ENCODE results near the gene PEX7. TPM values are rescaled to one million over a fixed set of nuclear protein-coding genes. Genes with fewer than 3 reads are reported as not detected.
"Not testable (repeated sequence)": the region's sequence is repeated elsewhere in the genome, so short reads cannot be mapped to it uniquely, and the experiment has no call there.

PEX7 gene
- total and polyA plus RNA-seq, 10 of the 15 experiments (the other 5 are each of a cell fraction or from before 2014, with no cell fraction given): 0.58 to 12.4 (median 8.8) TPM

DNA sequence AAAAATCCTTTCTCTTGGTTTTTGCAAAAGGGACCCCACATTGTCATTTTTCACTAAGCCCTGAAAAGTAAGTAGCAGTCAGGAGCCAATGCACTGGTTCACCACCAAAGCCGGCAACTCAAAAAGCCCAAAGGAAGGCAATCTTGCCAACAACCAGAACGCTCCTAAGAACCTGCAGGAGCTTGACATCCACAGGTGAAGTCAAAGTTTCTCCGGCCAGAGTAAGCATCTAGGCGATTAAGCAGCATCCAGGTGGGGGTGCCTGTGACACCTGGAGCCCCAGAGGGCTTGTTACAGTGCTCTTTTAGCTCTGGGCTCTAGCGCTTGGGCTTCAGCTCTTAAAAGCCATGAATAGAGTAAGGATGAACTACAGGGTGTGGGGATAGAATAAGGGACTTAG, 135.8 kb downstream of the PEX7 start (continued):
- no peak for TF ChIP-seq SMAD1 (IDR thresholded peaks at IDR 0.05; ENCODE audit: low read depth, partially characterized antibody)
- TF ChIP-seq IKZF1 (conservative IDR thresholded peaks at IDR 0.05): no peak
- no peak for TF ChIP-seq KLF5 (IDR thresholded peaks at IDR 0.05; ENCODE audit: partially characterized antibody)
- TF ChIP-seq ZNF622 (IDR thresholded peaks at IDR 0.05): no peak

DNA sequence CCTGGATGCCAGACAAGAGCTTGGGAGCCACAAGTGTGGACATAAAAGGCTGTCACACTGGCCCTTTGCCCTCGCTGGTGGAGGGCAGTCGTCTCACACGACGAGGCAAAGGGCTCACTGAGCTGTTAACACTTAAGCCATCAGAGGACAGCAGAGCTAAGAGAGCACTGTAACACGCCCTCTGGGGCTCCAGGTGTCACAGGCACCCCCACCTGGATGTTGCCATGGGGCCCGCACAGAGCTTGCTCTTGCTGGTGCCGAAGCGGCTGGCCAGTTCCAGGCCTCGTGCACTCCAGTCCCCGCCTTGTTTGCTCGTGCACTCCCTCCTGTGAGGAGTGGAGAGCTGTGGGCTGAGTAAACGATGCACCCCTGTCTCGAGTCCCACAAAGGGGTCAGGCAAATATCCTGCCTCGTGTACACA, 137.1 kb downstream of the PEX7 start:
- SMC1A ChIA-PET (ENCODE audit: uncharacterized antibody, unreplicated experiment): no interaction called here
- Histone ChIP-seq H3K36me3 (ENCODE audit: control insufficient read depth in 2 of 2, insufficient read depth in 2 of 2, low read length in 1 of 2) (no peaks in the 10 kb centered on the region), H4K20me1 (ENCODE audit: control insufficient read depth, insufficient read depth) (no peaks in the 10 kb centered on the region), H3K4me3 (no peak overlapping the region), H3K4me2 (ENCODE audit: control insufficient read depth, insufficient read depth) (no peak overlapping the region), H3K79me2 (ENCODE audit: control insufficient read depth, insufficient read depth, low read length) (no peaks in the 10 kb centered on the region), H3K27ac (ENCODE audit: control insufficient read depth, insufficient read depth) (no peak overlapping the region), H3K27me3 (replicated peaks in 1 of 2; ENCODE audit: control insufficient read depth in 2 of 2, insufficient read depth in 2 of 2, low read length in 1 of 2) (no peaks in the 10 kb centered on the region; a peak in 1 of 4 replicates), H3K9ac (ENCODE audit: control insufficient read depth, insufficient read depth, low read length) (no peak overlapping the region), H3K9me3 (replicated peaks; ENCODE audit: control insufficient read depth, insufficient read depth, low read length) (no peaks in the 10 kb centered on the region), H3K4me1 (ENCODE audit: control insufficient read depth, insufficient read depth, low read length) (peaks cover 4% of the 10 kb centered on the region; the same call in 1 of the 2 replicates), H2AFZ (ENCODE audit: control insufficient read depth, low read depth, low read length) (no peak overlapping the region)
- 43% methylated on average over 14 of the region's 14 CpGs for WGBS (ENCODE audit: insufficient coverage, insufficient replicate concordance, low lambda C conversion rate, missing lambda C conversion rate)
- RAD21 ChIA-PET (ENCODE audit: unreplicated experiment): no interaction called here
- FAIRE-seq: no peak
- no TSS peak for BruUV-seq (replicated peaks)
- TF ChIP-seq SREBF1 (IDR thresholded peaks at IDR 0.05; ENCODE audit: low read length): no peak
- no peak for TF ChIP-seq ZNF207 (IDR thresholded peaks at IDR 0.05; ENCODE audit: borderline replicate concordance)
- TF ChIP-seq EGR1 (IDR thresholded peaks at IDR 0.05; ENCODE audit: borderline replicate concordance in 1 of 2, low read depth in 2 of 2, low read length in 2 of 2): no peak
- TF ChIP-seq, protein P1, sequence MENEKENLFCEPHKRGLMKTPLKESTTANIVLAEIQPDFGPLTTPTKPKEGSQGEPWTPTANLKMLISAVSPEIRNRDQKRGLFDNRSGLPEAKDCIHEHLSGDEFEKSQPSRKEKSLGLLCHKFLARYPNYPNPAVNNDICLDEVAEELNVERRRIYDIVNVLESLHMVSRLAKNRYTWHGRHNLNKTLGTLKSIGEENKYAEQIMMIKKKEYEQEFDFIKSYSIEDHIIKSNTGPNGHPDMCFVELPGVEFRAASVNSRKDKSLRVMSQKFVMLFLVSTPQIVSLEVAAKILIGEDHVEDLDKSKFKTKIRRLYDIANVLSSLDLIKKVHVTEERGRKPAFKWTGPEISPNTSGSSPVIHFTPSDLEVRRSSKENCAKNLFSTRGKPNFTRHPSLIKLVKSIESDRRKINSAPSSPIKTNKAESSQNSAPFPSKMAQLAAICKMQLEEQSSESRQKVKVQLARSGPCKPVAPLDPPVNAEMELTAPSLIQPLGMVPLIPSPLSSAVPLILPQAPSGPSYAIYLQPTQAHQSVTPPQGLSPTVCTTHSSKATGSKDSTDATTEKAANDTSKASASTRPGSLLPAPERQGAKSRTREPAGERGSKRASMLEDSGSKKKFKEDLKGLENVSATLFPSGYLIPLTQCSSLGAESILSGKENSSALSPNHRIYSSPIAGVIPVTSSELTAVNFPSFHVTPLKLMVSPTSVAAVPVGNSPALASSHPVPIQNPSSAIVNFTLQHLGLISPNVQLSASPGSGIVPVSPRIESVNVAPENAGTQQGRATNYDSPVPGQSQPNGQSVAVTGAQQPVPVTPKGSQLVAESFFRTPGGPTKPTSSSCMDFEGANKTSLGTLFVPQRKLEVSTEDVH (IDR thresholded peaks at IDR 0.05; ENCODE audit: low read depth, partially characterized antibody): no peak
- no peak for TF ChIP-seq IRF4 (IDR thresholded peaks at IDR 0.05; ENCODE audit: low read depth, low read length)
- in situ Hi-C loops (cut with MboI): no loop called here
- CTCF ChIA-PET: interaction anchor here (0.6 to 1.6 kb wide), 4 partner anchors 10 to 118 kb away, joined by 3 to 4 read pairs (median 3); no protein-coding TSS in a partner anchor
- POLR2A ChIA-PET: no interaction called here
- intact Hi-C loops (cut with micrococcal nuclease; ENCODE audit: unreplicated experiment): no loop called here
- DNase-seq (ENCODE audit: low read depth, low spot score): no peak
- ATAC-seq: no peak

DNA sequence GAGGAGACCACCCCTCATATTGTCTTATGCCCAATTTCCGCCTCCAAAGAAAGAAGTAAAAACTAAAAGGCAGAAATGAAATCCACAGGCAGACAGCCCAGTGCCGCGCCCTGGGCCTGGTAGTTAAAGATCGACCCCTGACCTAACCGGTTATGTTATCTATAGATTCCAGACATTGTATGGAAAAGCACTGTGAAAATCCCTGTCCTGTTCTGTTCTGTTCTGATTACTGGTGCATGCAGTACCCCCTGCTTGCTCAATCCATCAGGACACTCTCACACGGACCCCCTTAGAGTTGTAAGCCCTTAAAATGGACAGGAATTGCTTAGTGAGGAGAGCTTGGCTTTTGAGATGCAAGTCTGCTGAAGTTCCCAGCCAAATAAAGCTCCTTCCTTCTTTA, 137.5 kb downstream of the PEX7 start:
- H3K9ac ChIP-seq (ENCODE audit: control insufficient read depth, insufficient read depth, low read length); ATAC-seq; H3K36me3 ChIP-seq (ENCODE audit: control insufficient read depth in 2 of 2, insufficient read depth in 2 of 2, low read length in 1 of 2); POLR2A ChIA-PET; H3K79me2 ChIP-seq (ENCODE audit: control insufficient read depth, insufficient read depth, low read length); H3K9me3 ChIP-seq (replicated peaks; ENCODE audit: control insufficient read depth, insufficient read depth, low read length); SMC1A ChIA-PET (ENCODE audit: uncharacterized antibody, unreplicated experiment); H3K27ac ChIP-seq (ENCODE audit: control insufficient read depth, insufficient read depth); FAIRE-seq; H4K20me1 ChIP-seq (ENCODE audit: control insufficient read depth, insufficient read depth); DNase-seq (ENCODE audit: low read depth, low spot score); RAD21 ChIA-PET (ENCODE audit: unreplicated experiment); H3K4me3 ChIP-seq; H2AFZ ChIP-seq (ENCODE audit: control insufficient read depth, low read depth, low read length); BruUV-seq (replicated peaks); H3K4me1 ChIP-seq (ENCODE audit: control insufficient read depth, insufficient read depth, low read length); intact Hi-C loops (cut with micrococcal nuclease; ENCODE audit: unreplicated experiment); in situ Hi-C loops (cut with MboI); H3K4me2 ChIP-seq (ENCODE audit: control insufficient read depth, insufficient read depth); H3K27me3 ChIP-seq (replicated peaks in 1 of 2; ENCODE audit: control insufficient read depth in 2 of 2, insufficient read depth in 2 of 2, low read length in 1 of 2): not testable (repeated sequence)
- CTCF ChIA-PET: interaction anchor here (0.7 to 1.2 kb wide), 2 partner anchors 10 to 118 kb away, joined by 3 read pairs; no protein-coding TSS in a partner anchor
- 66% methylated on average over 6 of the region's 6 CpGs for WGBS (ENCODE audit: insufficient coverage, insufficient replicate concordance, low lambda C conversion rate, missing lambda C conversion rate)
